ENCODE data around the gene NSD2.

The NSD2 gene

GRCh38 chr4:1859389-1859753 lies 11.8 kb upstream of the NSD2 start:
- no peak overlapping the region for H3K4me3 ChIP-seq (ENCODE audit: low read depth, low read length)
- ChIA-PET CTCF (interaction anchor here (1.4 to 5.2 kb wide), 3 partner anchors 9 to 49 kb away, joined by 3 to 58 read pairs (median 4); no protein-coding TSS in a partner anchor), POLR2A (no interaction called here)
- no peak for DNase-seq (ENCODE audit: low read depth, low spot score)
- TF ChIP-seq CTCF (IDR thresholded peaks at IDR 0.05; ENCODE audit: insufficient read depth, low read length, missing control alignments), result no peak

- TF ChIP-seq CTCF (IDR thresholded peaks at IDR 0.05; ENCODE audit: insufficient read depth, low read length, missing control alignments), result no peak
- CTCF ChIA-PET, result interaction anchor here (1.0 to 1.2 kb wide), 2 partner anchors 8 to 47 kb away, joined by 3 to 4 read pairs; no protein-coding TSS in a partner anchor
- H3K4me3 ChIP-seq (ENCODE audit: low read depth, low read length), result peak overlapping the region; percentile 15; the same call in 1 of the 2 replicates
- no peak for DNase-seq (ENCODE audit: low read depth, low spot score)
- POLR2A ChIA-PET, result interaction anchor here (0.9 kb wide), 1 partner anchor 8 kb away, joined by 3 read pairs; no protein-coding TSS in a partner anchor
Observed at GRCh38 chr4:1862055-1862911, 8.9 kb upstream of the NSD2 start.

- no peak for DNase-seq (ENCODE audit: low read depth, low spot score)
- H3K4me3 ChIP-seq (ENCODE audit: low read depth, low read length), result no peak overlapping the region
- no peak for TF ChIP-seq CTCF (IDR thresholded peaks at IDR 0.05; ENCODE audit: insufficient read depth, low read length, missing control alignments)
- ChIA-PET CTCF (no interaction called here), POLR2A (no interaction called here)
Observed at GRCh38 chr4:1862961-1863296, 8.3 kb upstream of the NSD2 start.

- no peak for DNase-seq (ENCODE audit: low read depth, low spot score)
- TF ChIP-seq CTCF (IDR thresholded peaks at IDR 0.05; ENCODE audit: insufficient read depth, low read length, missing control alignments), result no peak
- CTCF ChIA-PET, result interaction anchor here (1.7 kb wide), 1 partner anchor 37 kb away, joined by 5 read pairs; no protein-coding TSS in a partner anchor
- POLR2A ChIA-PET, result no interaction called here
- H3K4me3 ChIP-seq (ENCODE audit: low read depth, low read length), result no peak overlapping the region
Observed at GRCh38 chr4:1863297-1864033, 7.7 kb upstream of the NSD2 start.

- ChIA-PET POLR2A (no interaction called here), CTCF (interaction anchor here (1.7 kb wide), 1 partner anchor 36 kb away, joined by 5 read pairs; no protein-coding TSS in a partner anchor)
- TF ChIP-seq CTCF (IDR thresholded peaks at IDR 0.05; ENCODE audit: insufficient read depth, low read length, missing control alignments), result no peak
- DNase-seq (ENCODE audit: low read depth, low spot score), result no peak
- H3K4me3 ChIP-seq (ENCODE audit: low read depth, low read length), result no peak overlapping the region
Observed at GRCh38 chr4:1864076-1865008, 6.9 kb upstream of the NSD2 start.
